Right hindlimb (tissue), 1 donor: ENCODE results near the gene ANKRD13B.
"Not testable (repeated sequence)": the region's sequence is repeated elsewhere in the genome, so short reads cannot be mapped to it uniquely, and the experiment has no call there.

Source experiments
- DNase-seq: peaks from one replicate; pipeline ENCODE4 v3.0.0-alpha.2; 2018

The ANKRD13B gene

GRCh38 chr17:29650396-29650795 is 57.5 kb downstream of the ANKRD13B start:
- DNase-seq: no peak

- not testable (repeated sequence) for DNase-seq
Measured at GRCh38 chr17:29651913-29652312, 59.0 kb downstream of the ANKRD13B start.

- no peak for DNase-seq
Measured at GRCh38 chr17:29652976-29653375, 60.0 kb downstream of the ANKRD13B start.

- no peak for DNase-seq
Measured at GRCh38 chr17:29653995-29654714, 61.2 kb downstream of the ANKRD13B start.

GRCh38 chr17:29655323-29655722 is 62.4 kb downstream of the ANKRD13B start:
- no peak for DNase-seq

GRCh38 chr17:29659155-29659554 is 66.2 kb downstream of the ANKRD13B start:
- DNase-seq: no peak

- DNase-seq: no peak
Measured at GRCh38 chr17:29661213-29661612, 68.3 kb downstream of the ANKRD13B start.

GRCh38 chr17:29663155-29663554 is 70.2 kb downstream of the ANKRD13B start:
- DNase-seq: no peak
